GM06990 (cell line): ENCODE measurements around the gene C2orf80.

ENCODE experiments used
- DNase-seq: peaks from one replicate; pipeline ENCODE4 v3.0.0-alpha.2; 2011; ENCODE audit not compliant: insufficient read length; ENCODE audit errors: extremely low read depth
- H3K27me3 ChIP-seq: replicated peaks from 2 replicates; pipeline ENCODE4 v1.6.0; 2011; ENCODE audit warnings: low read length; ENCODE audit not compliant: control insufficient read depth, insufficient read depth
- H3K36me3 ChIP-seq: 2 replicates; pipeline ENCODE4 v1.5.1; 2011; ENCODE audit warnings: low read length; ENCODE audit not compliant: control insufficient read depth, insufficient read depth
- H3K4me3 ChIP-seq: replicated peaks from 2 replicates; pipeline ENCODE4 v1.5.1; 2011; ENCODE audit warnings: low read depth, mild to moderate bottlenecking, control low read depth, low read length
- TF ChIP-seq, protein P1 (sequence below): IDR thresholded peaks from 2 replicates; pipeline ENCODE4 v1.5.1; 2011; ENCODE audit warnings: low read length, control low read depth, mild to moderate bottlenecking, inconsistent platforms; ENCODE audit not compliant: insufficient read depth, poor library complexity, severe bottlenecking

C2orf80 gene

DNA sequence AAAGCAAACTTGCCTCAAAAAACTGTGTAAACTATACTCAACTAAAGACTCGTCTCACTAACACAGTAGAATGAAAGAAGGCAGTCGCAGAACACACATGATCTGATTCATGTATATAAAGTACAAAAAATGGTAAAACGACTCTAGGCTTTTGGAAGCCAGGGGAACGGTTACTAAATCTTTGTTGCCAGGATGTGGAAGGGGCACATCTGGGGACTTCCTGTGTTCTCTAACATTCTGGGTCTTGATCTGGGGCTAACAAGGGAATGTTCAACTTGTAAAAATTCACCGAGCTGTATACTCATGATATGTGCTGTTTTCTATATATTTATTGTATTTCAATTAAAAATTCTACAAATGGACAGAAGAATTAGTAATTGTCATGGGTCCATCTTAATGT lies 14.3 kb upstream of the C2orf80 start:
- TF ChIP-seq, protein P1, sequence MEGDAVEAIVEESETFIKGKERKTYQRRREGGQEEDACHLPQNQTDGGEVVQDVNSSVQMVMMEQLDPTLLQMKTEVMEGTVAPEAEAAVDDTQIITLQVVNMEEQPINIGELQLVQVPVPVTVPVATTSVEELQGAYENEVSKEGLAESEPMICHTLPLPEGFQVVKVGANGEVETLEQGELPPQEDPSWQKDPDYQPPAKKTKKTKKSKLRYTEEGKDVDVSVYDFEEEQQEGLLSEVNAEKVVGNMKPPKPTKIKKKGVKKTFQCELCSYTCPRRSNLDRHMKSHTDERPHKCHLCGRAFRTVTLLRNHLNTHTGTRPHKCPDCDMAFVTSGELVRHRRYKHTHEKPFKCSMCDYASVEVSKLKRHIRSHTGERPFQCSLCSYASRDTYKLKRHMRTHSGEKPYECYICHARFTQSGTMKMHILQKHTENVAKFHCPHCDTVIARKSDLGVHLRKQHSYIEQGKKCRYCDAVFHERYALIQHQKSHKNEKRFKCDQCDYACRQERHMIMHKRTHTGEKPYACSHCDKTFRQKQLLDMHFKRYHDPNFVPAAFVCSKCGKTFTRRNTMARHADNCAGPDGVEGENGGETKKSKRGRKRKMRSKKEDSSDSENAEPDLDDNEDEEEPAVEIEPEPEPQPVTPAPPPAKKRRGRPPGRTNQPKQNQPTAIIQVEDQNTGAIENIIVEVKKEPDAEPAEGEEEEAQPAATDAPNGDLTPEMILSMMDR = no peak
- H3K27me3 ChIP-seq = no peaks in the 10 kb centered on the region; the same call in 1 of the 2 replicates
- no peaks in the 10 kb centered on the region for H3K36me3 ChIP-seq
- no peak overlapping the region for H3K4me3 ChIP-seq
- no peak for DNase-seq

DNA sequence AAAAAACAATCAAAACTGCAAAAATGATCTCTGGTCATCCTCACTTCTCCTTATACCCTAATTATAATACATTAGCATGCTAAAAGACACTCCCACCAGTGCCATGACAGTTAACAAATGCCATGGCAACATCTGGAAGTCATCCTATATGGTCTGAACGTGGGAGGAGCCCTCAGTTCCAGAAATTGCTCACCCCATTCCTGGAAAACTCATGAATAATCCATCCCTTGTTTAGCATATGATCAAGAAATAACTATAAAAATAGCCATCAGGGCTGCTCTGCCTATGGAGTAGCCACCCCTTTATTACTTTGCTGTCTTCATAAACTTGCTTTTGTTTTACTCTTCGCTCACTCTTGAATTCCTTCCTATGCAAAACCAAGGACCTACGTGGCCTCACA lies 5.7 kb upstream of the C2orf80 start:
- no peaks in the 10 kb centered on the region for H3K27me3 ChIP-seq
- TF ChIP-seq, protein P1 = no peak
- H3K36me3 ChIP-seq = no peaks in the 10 kb centered on the region
- no peak for DNase-seq
- H3K4me3 ChIP-seq = no peak overlapping the region

DNA sequence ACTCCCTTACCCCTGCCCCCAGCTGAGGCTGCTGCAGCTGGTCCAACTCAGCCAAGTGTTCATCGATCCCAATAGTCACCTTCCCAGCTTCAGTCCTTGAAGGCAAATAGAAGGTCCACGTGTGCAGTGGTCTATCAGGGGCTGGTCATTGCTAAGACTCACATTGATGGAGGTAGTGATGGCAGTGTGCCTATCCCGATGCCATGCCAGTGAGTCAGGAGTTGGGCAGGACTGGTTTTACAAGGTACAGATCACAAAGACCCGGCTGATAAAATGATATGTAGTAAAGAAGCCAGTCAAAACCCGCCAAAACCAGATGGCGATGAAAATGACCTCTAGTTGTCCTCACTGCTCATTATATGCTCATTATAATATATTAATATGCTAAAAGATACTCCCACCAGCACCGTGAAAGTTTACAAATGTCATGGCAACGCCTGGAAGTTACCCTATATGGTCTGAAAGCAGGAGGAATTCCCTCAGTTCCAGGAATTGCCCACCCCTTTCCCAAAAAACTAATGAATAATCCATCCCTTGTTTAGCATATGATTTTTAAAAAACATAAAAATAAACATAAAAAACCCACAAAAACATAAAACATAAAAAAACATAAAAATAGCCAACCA lies 2.9 kb upstream of the C2orf80 start:
- H3K36me3 ChIP-seq = no peaks in the 10 kb centered on the region
- no peak overlapping the region for H3K4me3 ChIP-seq
- TF ChIP-seq, protein P1 = no peak
- no peaks in the 10 kb centered on the region for H3K27me3 ChIP-seq
- no peak for DNase-seq

DNA sequence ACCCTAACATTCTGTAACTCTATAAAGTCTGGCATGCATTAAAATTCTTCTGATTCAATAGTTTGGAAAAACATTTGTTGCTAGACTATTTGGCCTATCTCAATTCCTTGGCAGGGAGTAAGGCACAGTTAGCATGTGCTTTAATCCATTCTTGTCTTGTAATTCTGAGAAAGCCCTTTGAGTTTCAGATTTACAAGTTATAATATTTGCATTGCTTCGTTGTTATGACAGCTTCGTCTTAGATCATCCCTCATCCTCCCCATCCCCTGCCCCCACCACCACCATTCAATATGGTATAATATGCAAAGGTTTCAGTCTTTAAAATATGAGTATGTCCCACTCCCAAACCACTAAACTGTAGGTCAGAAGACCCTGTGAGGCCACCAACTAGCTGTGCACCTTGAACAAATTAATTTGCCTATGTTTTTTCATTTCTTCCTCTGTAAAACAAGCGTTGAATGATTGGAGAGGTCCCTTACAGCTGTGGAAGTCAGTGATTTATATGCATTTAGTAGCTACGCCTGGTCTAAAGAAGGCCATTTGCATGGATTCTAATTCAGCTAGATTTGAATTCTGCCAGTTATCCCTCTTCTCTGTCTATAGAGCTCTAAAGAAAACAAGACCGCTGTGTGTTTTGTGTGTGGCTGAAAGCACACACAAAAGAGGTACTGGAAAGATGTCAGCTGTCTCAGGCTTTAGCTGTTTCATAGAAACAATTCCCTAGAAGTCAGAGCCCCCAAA lies 591 bp downstream of the C2orf80 start:
- Histone ChIP-seq H3K36me3 (no peaks in the 10 kb centered on the region), H3K4me3 (no peak overlapping the region), H3K27me3 (no peaks in the 10 kb centered on the region; the same call in 1 of the 2 replicates)
- TF ChIP-seq, protein P1 = no peak
- DNase-seq = no peak

DNA sequence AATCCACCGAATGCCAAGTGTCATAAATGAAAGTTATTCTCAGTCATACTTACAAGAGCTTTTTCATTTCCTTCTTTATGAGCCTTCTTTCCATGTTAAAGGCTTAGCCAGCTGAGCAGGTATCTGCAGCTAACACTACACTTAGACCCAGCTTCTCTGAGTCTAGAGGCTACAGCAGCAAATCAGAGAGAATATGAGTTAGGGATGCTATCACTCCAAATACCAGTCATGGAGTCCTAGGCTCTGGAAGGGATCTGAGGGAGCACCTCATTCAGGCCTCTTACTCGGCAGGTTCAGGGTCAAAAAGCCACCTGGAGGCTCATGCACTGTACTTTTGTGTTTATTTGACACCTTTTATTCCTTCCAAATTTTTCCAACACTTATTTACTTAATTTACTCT lies 2.9 kb downstream of the C2orf80 start:
- DNase-seq = no peak
- Histone ChIP-seq H3K4me3 (no peak overlapping the region), H3K27me3 (no peaks in the 10 kb centered on the region; the same call in 1 of the 2 replicates), H3K36me3 (no peaks in the 10 kb centered on the region)
- TF ChIP-seq, protein P1 = no peak

DNA sequence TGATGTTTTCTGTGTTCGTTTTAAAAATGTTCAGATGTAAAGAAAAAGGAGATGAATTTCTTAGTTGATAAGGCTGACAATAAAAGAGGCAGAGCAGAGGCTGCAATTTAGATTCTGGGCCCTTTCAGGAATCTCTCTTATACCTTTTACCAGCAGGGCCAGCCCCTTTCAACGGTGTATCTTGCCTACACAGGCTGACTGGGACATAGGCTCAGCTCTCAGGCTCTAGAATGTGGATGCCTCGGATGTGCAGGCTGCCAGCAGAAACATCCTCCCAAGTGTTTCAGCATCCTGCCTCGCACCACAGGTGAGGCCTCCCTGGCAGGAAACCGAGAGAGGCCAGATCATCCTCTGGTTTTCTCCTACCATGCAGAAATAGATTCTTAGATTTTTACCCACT lies 3.4 kb downstream of the C2orf80 start:
- TF ChIP-seq, protein P1 = no peak
- DNase-seq = no peak

More for the DNA sequence above, 3.4 kb downstream of the C2orf80 start:
- H3K36me3 ChIP-seq = no peaks in the 10 kb centered on the region
- no peaks in the 10 kb centered on the region; the same call in 1 of the 2 replicates for H3K27me3 ChIP-seq
- no peak overlapping the region for H3K4me3 ChIP-seq
